ENCODE data around the gene GPN3. TPM values are rescaled to one million over a fixed set of nuclear protein-coding genes. Genes with fewer than 3 reads are reported as not detected.

The GPN3 gene
- total and polyA plus RNA-seq, 2 of the 13 experiments (the other 11 are each of a cell fraction or from before 2014, with no cell fraction given): 28.7 to 29.5 TPM

GRCh38 chr12:110501752-110502738 is 34.0 kb upstream of the GPN3 start, which contains the start of the genes RAD9B and VPS29 (continued):
- TF ChIP-seq, protein P1, sequence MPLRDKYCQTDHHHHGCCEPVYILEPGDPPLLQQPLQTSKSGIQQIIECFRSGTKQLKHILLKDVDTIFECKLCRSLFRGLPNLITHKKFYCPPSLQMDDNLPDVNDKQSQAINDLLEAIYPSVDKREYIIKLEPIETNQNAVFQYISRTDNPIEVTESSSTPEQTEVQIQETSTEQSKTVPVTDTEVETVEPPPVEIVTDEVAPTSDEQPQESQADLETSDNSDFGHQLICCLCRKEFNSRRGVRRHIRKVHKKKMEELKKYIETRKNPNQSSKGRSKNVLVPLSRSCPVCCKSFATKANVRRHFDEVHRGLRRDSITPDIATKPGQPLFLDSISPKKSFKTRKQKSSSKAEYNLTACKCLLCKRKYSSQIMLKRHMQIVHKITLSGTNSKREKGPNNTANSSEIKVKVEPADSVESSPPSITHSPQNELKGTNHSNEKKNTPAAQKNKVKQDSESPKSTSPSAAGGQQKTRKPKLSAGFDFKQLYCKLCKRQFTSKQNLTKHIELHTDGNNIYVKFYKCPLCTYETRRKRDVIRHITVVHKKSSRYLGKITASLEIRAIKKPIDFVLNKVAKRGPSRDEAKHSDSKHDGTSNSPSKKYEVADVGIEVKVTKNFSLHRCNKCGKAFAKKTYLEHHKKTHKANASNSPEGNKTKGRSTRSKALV (CRISPR knock-in tag; IDR thresholded peaks at IDR 0.05): peak; percentile 77
- no peak for TF ChIP-seq THYN1 (CRISPR knock-in tag; IDR thresholded peaks at IDR 0.05; ENCODE audit: borderline replicate concordance, low read depth)
- TF ChIP-seq, protein P2, sequence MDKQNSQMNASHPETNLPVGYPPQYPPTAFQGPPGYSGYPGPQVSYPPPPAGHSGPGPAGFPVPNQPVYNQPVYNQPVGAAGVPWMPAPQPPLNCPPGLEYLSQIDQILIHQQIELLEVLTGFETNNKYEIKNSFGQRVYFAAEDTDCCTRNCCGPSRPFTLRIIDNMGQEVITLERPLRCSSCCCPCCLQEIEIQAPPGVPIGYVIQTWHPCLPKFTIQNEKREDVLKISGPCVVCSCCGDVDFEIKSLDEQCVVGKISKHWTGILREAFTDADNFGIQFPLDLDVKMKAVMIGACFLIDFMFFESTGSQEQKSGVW (CRISPR knock-in tag; IDR thresholded peaks at IDR 0.05; ENCODE audit: borderline replicate concordance): 0 out of 2 replicates have a peak, but pooled peaks have one; percentile 59
- TF ChIP-seq CSRNP2 (CRISPR knock-in tag; conservative IDR thresholded peaks at IDR 0.05; ENCODE audit: low read depth): no peak; the same call in 1 of the 2 replicates
- no peak for TF ChIP-seq PCBP1 (IDR thresholded peaks at IDR 0.05; ENCODE audit: borderline replicate concordance, low read depth, low read length)
- no peak for TF ChIP-seq RBM22 (optimal IDR thresholded peaks at IDR 0.05; ENCODE audit: low read length)
- peak; percentile 78; the same call in 1 of the 2 replicates for TF ChIP-seq ZFAT (CRISPR knock-in tag; conservative IDR thresholded peaks at IDR 0.05)
- TF ChIP-seq ZBTB33 (CRISPR knock-in tag; IDR thresholded peaks at IDR 0.05): peak; percentile 89
- peak; percentile 94; the same call in 1 of the 2 replicates for TF ChIP-seq BATF2 (CRISPR knock-in tag; IDR thresholded peaks at IDR 0.05)
- TF ChIP-seq, protein P3, sequence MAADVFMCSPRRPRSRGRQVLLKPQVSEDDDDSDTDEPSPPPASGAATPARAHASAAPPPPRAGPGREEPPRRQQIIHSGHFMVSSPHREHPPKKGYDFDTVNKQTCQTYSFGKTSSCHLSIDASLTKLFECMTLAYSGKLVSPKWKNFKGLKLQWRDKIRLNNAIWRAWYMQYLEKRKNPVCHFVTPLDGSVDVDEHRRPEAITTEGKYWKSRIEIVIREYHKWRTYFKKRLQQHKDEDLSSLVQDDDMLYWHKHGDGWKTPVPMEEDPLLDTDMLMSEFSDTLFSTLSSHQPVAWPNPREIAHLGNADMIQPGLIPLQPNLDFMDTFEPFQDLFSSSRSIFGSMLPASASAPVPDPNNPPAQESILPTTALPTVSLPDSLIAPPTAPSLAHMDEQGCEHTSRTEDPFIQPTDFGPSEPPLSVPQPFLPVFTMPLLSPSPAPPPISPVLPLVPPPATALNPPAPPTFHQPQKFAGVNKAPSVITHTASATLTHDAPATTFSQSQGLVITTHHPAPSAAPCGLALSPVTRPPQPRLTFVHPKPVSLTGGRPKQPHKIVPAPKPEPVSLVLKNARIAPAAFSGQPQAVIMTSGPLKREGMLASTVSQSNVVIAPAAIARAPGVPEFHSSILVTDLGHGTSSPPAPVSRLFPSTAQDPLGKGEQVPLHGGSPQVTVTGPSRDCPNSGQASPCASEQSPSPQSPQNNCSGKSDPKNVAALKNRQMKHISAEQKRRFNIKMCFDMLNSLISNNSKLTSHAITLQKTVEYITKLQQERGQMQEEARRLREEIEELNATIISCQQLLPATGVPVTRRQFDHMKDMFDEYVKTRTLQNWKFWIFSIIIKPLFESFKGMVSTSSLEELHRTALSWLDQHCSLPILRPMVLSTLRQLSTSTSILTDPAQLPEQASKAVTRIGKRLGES (CRISPR knock-in tag; IDR thresholded peaks at IDR 0.05; ENCODE audit: borderline replicate concordance): peak; percentile 63; the same call in 1 of the 2 replicates
- no peak for TF ChIP-seq ZNF382 (CRISPR knock-in tag; IDR thresholded peaks at IDR 0.05; ENCODE audit: borderline replicate concordance)
- TF ChIP-seq ZMYM2 (CRISPR knock-in tag; IDR thresholded peaks at IDR 0.05): peak; percentile 90
- no peak for TF ChIP-seq ZNF567 (CRISPR knock-in tag; IDR thresholded peaks at IDR 0.05; ENCODE audit: borderline replicate concordance)
- TF ChIP-seq, protein P4, sequence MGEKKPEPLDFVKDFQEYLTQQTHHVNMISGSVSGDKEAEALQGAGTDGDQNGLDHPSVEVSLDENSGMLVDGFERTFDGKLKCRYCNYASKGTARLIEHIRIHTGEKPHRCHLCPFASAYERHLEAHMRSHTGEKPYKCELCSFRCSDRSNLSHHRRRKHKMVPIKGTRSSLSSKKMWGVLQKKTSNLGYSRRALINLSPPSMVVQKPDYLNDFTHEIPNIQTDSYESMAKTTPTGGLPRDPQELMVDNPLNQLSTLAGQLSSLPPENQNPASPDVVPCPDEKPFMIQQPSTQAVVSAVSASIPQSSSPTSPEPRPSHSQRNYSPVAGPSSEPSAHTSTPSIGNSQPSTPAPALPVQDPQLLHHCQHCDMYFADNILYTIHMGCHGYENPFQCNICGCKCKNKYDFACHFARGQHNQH (CRISPR knock-in tag; IDR thresholded peaks at IDR 0.05): peak; percentile 92
- no peak for TF ChIP-seq FOXK2 (IDR thresholded peaks at IDR 0.05)

All from HepG2 (cell line).